NT2/D1 (cell line): ENCODE measurements around the gene BRINP2.

Experiments
- DNase-seq: peaks from one replicate; pipeline ENCODE4 v3.0.0-alpha.2; 2011; ENCODE audit warnings: low read depth, low spot score
- H3K27me3 ChIP-seq: 2 replicates; pipeline ENCODE4 v1.6.0; 2011; ENCODE audit warnings: mild to moderate bottlenecking; ENCODE audit not compliant: insufficient read length, insufficient read depth
- H3K36me3 ChIP-seq: 2 replicates; pipeline ENCODE4 v1.6.1; 2011; ENCODE audit warnings: mild to moderate bottlenecking, low read length, mixed read lengths; ENCODE audit not compliant: insufficient read depth, insufficient read length
- H3K4me1 ChIP-seq: 2 replicates; pipeline ENCODE4 v1.5.1; 2011; ENCODE audit not compliant: insufficient read depth, insufficient read length
- H3K4me3 ChIP-seq: 2 replicates; pipeline ENCODE4 v1.5.1; 2011; ENCODE audit warnings: low read depth; ENCODE audit not compliant: insufficient read length
- H3K9ac ChIP-seq: 2 replicates; pipeline ENCODE4 v1.6.0; 2011; ENCODE audit warnings: low read depth; ENCODE audit not compliant: insufficient read length
- H3K9me3 ChIP-seq: 2 replicates; pipeline ENCODE4 v1.5.1; 2011; ENCODE audit warnings: mild to moderate bottlenecking, low read length; ENCODE audit not compliant: insufficient read depth
- SUZ12 ChIP-seq: IDR thresholded peaks from 2 replicates; pipeline ENCODE4 v1.6.1; 2011; ENCODE audit not compliant: insufficient read length, insufficient read depth; ENCODE audit errors: extremely low read depth
- YY1 ChIP-seq: IDR thresholded peaks from 2 replicates; pipeline ENCODE4 v1.6.1; 2011; ENCODE audit not compliant: insufficient read length, insufficient read depth
- ZNF274 ChIP-seq: IDR thresholded peaks from 2 replicates; pipeline ENCODE4 v1.6.1; 2011; ENCODE audit warnings: mild to moderate bottlenecking, low read depth, low read length

BRINP2 gene, protein sequence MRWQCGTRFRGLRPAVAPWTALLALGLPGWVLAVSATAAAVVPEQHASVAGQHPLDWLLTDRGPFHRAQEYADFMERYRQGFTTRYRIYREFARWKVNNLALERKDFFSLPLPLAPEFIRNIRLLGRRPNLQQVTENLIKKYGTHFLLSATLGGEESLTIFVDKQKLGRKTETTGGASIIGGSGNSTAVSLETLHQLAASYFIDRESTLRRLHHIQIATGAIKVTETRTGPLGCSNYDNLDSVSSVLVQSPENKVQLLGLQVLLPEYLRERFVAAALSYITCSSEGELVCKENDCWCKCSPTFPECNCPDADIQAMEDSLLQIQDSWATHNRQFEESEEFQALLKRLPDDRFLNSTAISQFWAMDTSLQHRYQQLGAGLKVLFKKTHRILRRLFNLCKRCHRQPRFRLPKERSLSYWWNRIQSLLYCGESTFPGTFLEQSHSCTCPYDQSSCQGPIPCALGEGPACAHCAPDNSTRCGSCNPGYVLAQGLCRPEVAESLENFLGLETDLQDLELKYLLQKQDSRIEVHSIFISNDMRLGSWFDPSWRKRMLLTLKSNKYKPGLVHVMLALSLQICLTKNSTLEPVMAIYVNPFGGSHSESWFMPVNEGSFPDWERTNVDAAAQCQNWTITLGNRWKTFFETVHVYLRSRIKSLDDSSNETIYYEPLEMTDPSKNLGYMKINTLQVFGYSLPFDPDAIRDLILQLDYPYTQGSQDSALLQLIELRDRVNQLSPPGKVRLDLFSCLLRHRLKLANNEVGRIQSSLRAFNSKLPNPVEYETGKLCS

DNA sequence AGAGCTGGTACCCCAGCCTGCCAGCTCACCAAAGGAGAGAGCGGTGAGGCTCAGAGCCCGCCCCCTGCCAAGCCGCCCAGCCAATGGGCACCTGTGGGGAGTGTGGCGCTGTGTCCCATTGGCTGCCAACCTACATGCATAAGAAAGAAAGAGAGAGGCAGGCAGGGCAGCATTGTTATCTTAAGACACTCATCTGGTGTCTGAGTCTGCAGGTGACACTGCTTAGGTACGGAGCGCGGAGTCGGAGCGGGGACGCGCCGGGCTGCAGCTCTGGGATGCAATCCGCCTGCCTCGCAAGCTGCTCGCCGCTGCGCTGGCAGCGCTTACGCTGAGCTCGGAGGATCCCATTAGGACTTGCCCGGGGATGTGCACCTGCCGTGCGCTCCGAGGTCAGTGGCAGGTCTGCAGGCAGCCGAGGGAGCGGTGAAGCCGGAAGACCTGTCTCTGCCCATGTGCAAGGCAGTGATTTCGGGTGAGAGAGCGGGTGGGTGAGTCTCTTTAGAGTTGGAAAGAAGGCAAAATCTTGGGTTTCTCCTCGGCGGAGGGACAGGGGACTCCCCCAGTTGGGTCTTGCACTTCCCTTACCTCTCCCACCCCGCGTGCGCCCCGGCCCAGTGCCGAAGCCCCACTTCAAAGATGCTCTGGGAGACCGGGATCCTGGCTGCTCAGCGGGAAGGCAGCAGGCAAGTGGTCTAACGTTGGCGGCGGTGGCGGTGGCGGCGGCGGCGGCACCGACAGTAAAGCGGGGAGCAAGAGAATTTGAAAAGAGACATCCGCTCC, at the start of gene BRINP2:
Gene BRINP2 (plus strand): TSS at position 203 of the 780 bp plus-strand sequence. CDS start 58,919 bp downstream, outside the sequence.
- Histone ChIP-seq H3K9ac (no peak within 1 kb of the TSS), H3K4me3 (peak within 1 kb of the TSS; percentile 53), H3K27me3 (peaks cover 91% of the 10 kb centered on the region), H3K9me3 (no peaks in the 10 kb centered on the region), H3K36me3 (no peaks in the 10 kb centered on the region), H3K4me1 (no peaks in the 10 kb centered on the region)
- peak; percentile 65 for DNase-seq
- TF ChIP-seq SUZ12 (peak; percentile 96), ZNF274 (no peak), YY1 (no peak)

DNA sequence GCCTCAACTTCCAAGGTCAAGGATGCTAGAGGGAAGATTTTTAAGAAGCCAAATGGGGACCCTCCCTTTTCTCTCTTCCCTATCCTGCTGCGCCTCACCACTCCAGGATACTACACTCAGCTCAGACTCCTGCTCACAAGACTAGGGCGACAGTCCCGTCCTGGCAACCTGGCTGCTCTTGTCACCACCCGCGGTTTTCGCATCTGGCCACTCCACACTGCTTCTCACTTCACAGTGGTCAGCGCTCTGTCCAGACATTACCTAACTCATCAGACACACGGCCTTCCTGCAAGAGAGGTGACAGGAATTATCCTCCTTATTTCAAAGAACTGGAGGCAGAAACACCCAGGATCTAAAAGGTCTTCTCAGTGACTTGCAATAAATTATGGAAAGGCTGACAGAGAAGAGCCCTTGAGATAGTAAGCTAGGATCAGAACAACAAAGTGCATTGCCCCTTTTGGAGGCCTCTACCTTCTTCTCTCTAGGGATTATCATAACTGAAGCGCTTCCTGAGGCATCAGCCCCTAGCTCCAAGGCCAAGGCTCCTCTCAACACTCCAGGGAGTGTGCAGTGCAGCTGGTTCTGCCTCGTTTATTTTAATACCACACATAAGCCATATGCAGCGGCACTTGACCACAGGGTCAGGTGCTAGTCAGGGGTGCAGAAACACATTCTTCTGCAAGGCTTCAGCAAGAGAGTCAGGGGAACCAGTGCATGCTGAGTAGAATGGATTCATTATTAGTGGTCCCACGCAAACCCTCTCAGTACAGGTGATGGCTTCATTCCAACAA, 48.1 kb upstream of the BRINP2 start:
- H3K4me3 ChIP-seq, result no peak overlapping the region
- no peak overlapping the region for H3K9ac ChIP-seq
- DNase-seq, result no peak
- no peaks in the 10 kb centered on the region for H3K4me1 ChIP-seq
- no peaks in the 10 kb centered on the region for H3K27me3 ChIP-seq
- no peaks in the 10 kb centered on the region for H3K36me3 ChIP-seq
- H3K9me3 ChIP-seq, result no peaks in the 10 kb centered on the region
- TF ChIP-seq ZNF274 (no peak), YY1 (no peak), SUZ12 (no peak)

GRCh38 chr1:177124577-177125278, 46.0 kb upstream of the BRINP2 start:
- no peaks in the 10 kb centered on the region for H3K4me1 ChIP-seq
- H3K27me3 ChIP-seq, result no peaks in the 10 kb centered on the region
- H3K9me3 ChIP-seq, result no peaks in the 10 kb centered on the region
- H3K9ac ChIP-seq, result no peak overlapping the region
- TF ChIP-seq ZNF274 (no peak), SUZ12 (no peak), YY1 (no peak)
- H3K36me3 ChIP-seq, result no peaks in the 10 kb centered on the region
- no peak for DNase-seq
- no peak overlapping the region for H3K4me3 ChIP-seq

DNA sequence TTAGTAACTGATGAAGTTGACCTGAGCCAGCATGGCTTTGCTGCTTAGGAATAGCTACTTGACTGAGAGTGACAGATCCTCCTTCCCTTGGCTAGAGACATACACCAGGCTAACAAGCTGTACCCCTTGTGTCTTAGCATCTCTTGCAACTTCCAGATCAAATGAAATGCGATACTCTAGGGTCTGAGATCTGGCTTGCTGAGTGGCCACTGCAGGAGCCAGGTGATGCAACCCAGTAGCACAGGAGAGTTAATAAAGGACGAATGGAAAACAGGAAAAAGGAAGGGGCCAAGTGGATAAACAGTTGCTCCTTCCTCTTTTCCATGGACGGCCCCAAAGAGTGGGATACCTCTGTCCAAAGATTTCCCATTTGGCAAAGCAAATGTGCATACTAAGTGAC, 44.5 kb upstream of the BRINP2 start:
- no peak for DNase-seq
- Histone ChIP-seq H3K27me3 (no peaks in the 10 kb centered on the region), H3K9ac (no peak overlapping the region), H3K36me3 (no peaks in the 10 kb centered on the region), H3K4me3 (no peak overlapping the region), H3K4me1 (no peaks in the 10 kb centered on the region), H3K9me3 (no peaks in the 10 kb centered on the region)
- TF ChIP-seq SUZ12 (no peak), YY1 (no peak), ZNF274 (no peak)

DNA sequence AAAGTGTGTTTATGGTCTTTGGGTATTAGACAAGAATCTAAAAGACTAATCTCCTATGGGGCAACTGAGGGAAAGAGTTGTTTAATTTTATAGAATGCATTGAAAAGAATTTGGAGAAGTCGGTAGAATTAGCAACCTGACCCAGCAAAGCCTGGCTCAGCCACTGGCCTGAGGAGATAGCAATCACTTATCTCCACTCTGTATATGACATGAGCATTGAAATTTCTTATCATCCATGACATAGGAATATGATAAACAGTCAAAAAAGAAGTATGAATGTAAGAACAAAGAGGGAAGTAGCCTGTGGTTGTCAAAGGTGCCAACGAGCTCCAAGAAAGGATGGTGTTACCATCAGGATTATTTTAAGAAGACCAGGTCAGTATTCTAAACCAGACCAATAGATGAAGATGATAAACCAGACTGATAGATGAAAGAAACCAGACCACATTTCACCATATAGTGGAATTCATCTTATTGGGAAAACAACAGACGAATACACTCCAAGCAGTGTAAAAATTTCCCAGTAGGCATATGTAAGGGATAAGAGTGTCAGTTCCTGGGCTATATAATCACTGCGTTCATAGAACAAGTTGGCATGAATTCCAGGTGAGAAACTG, 42.0 kb upstream of the BRINP2 start:
- DNase-seq, result no peak
- Histone ChIP-seq H3K9me3 (no peaks in the 10 kb centered on the region), H3K4me3 (no peak overlapping the region), H3K36me3 (no peaks in the 10 kb centered on the region), H3K27me3 (no peaks in the 10 kb centered on the region), H3K4me1 (no peaks in the 10 kb centered on the region), H3K9ac (no peak overlapping the region)
- TF ChIP-seq SUZ12 (no peak), ZNF274 (no peak), YY1 (no peak)

GRCh38 chr1:177130451-177130945, 40.3 kb upstream of the BRINP2 start:
- no peak overlapping the region for H3K9ac ChIP-seq
- H3K36me3 ChIP-seq, result no peaks in the 10 kb centered on the region
- no peaks in the 10 kb centered on the region for H3K9me3 ChIP-seq
- TF ChIP-seq YY1 (no peak), SUZ12 (no peak), ZNF274 (no peak)
- DNase-seq, result no peak
- H3K4me3 ChIP-seq, result no peak overlapping the region
- H3K27me3 ChIP-seq, result no peaks in the 10 kb centered on the region
- H3K4me1 ChIP-seq, result no peaks in the 10 kb centered on the region
